Kasumi-1 (cell line): ENCODE data around the gene TRPC3.

Source experiments
- DNase-seq, 2 experiments: peaks; one replicate each; lab custom pipeline; 2025; lab: John Stamatoyannopoulos, UW

TRPC3 gene

GRCh38 chr4:121873604-121874003, 78.3 kb downstream of the TRPC3 start:
- DNase-seq, result no peak

- peak; percentile 96 to 98 for DNase-seq
Measured at GRCh38 chr4:121869841-121870822, 81.7 kb downstream of the TRPC3 start, which contains the start of gene BBS7. Gene BBS7 (minus strand): TSS chr4:121870474. CDS start chr4:121870313, 161 bp downstream.

- DNase-seq, result no peak
Measured at GRCh38 chr4:121863799-121864198, 88.1 kb downstream of the TRPC3 start.

- no peak for DNase-seq
Measured at GRCh38 chr4:121861426-121861825, 90.4 kb downstream of the TRPC3 start.

GRCh38 chr4:121860121-121860520, 91.7 kb downstream of the TRPC3 start:
- DNase-seq, result no peak

GRCh38 chr4:121851354-121851753, 100.5 kb downstream of the TRPC3 start:
- no peak for DNase-seq

GRCh38 chr4:121846662-121847061, 105.2 kb downstream of the TRPC3 start:
- DNase-seq, result no peak

GRCh38 chr4:121842862-121843261, 109.0 kb downstream of the TRPC3 start:
- no peak for DNase-seq

GRCh38 chr4:121838136-121838535, 113.7 kb downstream of the TRPC3 start:
- no peak for DNase-seq

GRCh38 chr4:121829511-121829910, 122.3 kb downstream of the TRPC3 start:
- DNase-seq, result no peak
